LHCN-M2 (cell line): ENCODE measurements around the gene TDRD3. TPM values are rescaled to one million over a fixed set of nuclear protein-coding genes. Genes with fewer than 3 reads are reported as not detected.
A peak's percentile ranks its signal among the peaks of the same experiment; 100 is the strongest.
"Not testable (repeated sequence)": the region's sequence is repeated elsewhere in the genome, so short reads cannot be mapped to it uniquely, and the experiment has no call there.

Experiments used
- DNase-seq: peaks from one replicate; pipeline ENCODE4 v3.0.0-alpha.2; 2012; ENCODE audit warnings: low read depth
- total RNA-seq: library from RNA; depleted of rRNA; stranded (reverse); fragments of >200 nt; gene quantifications from 2 replicates; pipeline ENCODE4 v1.2.3, GENCODE V29; 2014

Gene TDRD3
- total RNA-seq, 1 experiment from 2014 or later = 14.2 TPM

DNA sequence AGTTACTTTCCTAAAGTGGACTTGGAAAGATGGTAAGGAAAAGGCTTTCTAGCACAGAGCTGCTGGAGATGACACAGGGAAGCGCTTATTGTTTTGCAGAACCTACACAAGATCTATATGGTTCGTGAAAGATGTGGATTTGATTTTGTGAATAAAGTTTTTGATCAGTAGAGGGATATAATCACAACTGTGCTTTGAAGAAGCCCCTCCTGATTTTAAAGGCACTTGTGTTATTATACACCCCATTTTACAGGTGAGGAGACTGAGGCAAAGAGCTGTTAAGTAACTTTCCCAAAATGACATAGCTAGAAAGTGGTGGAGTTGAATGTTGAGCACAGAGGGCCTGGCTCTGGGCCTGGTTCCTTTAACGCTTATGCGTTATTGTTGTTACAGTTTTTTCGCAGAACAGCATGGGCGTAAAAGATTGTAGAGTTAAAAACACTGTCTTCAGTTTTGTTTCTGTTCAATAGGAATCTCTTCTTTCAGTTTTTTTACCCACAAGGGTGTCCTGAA, 1.4 kb downstream of the TDRD3 start:
- DNase-seq = no peak

DNA sequence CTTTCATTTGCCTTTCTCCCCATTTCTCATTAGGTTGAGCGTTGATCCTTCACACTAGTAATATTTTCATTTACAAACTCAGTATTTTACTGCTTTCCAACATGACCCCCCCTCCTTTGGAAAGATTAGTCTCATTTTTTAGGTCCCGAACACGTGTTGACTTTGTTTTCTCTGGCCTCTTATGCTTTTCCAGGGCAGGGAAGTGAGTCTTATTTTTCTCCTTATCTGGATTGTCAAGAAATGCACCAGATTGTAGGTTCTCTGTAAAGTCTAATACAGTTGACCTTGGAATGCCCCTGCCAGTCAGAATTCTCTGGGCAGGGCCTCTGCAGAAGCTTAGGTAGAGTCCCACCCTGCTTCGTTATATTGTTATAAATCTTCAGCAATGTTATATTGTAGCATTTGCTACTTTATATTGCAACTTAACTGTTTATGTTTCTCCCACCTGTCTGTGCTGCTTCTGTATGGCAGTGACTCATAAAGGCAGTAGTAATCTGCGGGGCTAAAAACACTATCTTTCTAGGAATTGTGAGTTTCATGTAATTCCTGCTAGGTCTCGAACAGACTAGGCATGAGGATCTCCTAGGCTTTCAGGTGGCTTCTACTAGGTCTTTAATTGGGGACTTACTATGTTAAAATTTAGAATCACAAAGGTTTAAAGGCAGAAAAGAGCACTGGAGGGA, 2.0 kb downstream of the TDRD3 start:
- peak; percentile 40 for DNase-seq

DNA sequence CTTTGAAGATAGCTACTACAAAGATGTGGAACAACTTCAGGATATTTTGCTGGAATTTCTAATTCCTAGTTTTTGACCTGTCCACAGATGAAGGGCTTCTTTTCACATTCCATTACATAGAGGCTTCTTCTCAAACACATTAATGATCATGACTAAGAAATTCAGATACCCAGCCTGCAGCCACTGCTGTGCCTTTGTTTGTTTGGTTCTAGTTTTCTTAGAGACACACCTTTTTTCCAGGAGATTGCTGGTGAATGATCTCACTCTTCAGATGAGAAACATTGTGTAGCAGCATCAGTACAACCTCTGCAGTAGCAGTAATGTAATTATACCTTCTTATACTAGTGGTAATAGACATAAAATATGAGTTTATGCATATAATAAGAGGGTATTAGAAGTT, 5.0 kb downstream of the TDRD3 start:
- no peak for DNase-seq

DNA sequence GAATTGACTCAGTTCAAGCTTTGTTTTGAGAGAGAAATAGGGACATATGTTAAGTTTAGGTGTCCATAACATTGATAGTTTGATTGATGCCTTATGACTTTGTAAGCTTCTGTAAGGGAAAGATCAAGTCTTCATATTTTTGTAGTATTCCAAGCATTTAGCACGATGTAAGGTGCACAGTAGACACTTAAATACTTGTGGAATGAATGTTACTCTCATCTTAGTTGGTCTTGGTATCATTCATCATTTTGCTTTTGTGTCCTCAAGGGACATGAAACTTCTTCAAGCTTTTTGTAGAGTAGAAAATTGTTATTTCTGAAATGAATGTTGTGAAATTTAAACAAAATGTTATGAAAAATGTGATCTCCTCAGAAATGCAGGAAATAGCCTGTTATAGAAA, 10.1 kb downstream of the TDRD3 start:
- no peak for DNase-seq

DNA sequence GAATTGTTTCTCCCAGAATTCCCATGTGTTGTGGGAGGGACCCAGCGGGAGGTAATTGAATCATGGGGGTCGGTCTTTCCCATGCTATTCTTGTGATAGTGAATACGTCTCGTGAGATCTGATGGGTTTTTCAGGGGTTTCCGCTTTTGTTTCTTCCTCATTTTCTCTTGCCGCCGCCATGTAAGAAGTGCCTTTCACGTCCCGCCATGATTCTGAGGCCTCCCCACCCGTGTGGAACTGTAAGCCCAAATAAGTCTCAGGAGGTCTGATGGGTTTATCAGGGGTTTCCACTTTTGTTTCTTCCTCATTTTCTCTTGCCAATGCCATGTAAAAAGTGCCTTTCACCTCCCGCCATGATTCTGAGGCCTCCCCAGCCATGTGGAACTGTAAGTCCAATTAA, 10.8 kb downstream of the TDRD3 start:
- not testable (repeated sequence) for DNase-seq

DNA sequence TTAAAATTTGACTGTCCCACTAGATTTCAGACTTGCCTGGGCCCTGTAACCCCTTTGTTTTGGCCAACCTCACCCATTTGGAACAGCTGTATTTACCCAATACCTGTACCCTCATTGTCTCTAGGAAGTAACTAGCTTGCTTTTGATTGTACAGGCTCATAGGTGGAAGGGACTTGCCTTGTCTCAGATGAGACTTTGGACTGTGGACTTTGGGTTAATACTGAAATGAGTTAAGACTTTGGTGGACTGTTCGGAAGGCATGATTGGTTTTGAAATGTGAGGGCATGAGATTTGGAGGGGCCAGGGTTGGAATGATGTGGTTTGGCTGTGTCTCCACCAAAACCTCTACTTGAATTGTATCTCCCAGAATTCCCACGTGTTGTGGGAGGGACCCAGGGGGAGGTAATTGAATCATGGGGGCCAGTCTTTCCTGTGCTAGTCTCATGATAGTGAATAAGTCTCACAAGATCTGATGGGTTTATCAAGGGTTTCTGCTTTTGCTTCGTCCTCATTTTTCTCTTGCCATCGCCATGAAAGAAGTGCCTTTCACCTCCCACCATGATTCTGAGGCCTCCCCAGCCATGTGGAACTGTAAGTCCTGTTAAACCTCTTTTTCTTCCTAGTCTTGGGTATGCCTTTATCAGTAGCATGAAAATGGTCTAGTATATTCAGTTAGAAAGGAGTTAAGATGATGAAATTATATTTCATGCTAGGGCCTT, 12.7 kb downstream of the TDRD3 start:
- not testable (repeated sequence) for DNase-seq

DNA sequence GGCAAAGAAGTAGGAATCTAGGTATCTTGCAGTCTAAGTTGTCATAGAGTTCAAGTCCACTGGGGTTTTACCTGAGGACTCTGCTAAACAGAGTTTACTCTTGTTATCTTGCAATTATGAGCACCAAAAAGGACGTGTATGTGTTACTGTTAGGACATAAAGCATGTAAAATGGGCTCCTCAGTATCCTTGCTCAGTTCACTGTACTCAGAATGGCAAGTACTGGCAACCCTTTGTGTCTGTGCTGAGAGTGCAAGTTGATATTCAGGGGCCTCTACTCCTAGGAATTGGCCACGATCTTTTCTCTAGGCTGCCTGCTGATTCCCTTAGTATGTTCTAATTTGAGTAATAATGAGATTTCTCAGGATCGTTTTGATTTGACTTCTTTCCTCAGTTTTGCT, 13.3 kb downstream of the TDRD3 start:
- no peak for DNase-seq

DNA sequence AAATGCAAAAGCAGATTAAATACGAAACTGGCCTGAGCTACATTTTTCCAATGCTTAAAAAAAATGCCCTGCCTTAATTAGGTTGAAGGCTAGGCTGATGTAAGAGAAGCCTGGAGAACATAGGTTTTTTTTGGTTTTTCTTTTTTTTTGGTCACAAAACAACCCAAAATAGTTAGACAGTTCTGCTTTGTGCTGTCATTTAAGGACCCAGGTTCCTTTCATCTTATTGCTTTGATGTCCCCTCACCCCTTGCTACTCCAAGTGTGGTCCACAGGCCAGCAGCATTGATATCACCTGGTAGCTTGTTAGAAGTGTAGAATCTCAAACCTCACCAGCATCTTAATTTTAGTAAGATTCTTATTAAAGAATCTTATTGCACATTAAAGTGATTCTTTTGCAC, 14.4 kb downstream of the TDRD3 start:
- no peak for DNase-seq

DNA sequence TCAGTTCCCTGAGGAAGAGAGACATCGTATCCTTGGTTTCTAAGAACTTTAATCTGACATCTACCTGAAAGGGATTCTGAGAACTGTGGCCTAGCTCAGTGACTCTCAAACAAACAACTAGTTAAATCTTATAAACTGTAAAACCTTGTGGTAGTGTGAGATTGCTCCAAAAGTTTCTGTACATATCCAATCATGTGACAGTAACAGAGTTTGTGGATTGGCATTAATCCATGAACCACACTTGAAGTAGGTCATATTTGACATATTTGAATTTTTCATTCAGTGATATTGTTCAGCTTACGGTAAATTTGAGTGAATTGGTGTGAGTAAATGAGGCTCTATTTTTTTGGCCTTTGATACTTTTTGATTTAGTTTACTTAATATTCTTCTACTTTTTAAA, 15.0 kb downstream of the TDRD3 start:
- DNase-seq = no peak

DNA sequence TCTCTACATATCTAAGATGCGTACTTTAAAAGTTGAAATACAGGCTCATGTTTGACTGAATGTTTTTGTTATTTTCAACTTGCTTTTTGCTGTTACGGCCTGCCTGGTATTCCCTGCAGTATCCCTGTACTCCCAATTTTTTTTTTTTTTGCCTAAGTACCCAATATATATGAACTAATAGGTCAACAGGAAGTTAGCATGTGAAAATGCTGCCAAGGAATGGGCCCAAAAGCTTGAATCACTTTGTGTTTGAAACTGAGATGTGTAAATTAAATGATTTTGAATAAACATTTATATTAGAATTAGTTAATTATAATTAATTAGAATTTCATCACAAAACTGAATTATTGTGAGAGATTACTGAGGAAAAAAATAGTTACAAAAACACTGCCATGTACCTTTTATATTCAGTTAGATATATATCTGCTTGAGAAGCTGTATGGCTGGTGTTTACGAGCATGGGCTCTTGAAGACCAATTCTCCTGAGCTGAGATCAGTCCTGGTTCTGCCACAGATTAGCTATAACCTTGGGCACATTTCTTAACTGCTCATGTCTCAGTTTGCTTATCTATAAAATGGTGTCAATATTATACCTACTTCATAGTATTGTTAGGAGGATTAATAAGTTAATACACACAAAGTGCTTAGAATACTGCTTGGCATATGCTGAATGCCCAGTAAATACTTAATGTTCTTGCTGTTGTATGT, 16.0 kb downstream of the TDRD3 start:
- no peak for DNase-seq

DNA sequence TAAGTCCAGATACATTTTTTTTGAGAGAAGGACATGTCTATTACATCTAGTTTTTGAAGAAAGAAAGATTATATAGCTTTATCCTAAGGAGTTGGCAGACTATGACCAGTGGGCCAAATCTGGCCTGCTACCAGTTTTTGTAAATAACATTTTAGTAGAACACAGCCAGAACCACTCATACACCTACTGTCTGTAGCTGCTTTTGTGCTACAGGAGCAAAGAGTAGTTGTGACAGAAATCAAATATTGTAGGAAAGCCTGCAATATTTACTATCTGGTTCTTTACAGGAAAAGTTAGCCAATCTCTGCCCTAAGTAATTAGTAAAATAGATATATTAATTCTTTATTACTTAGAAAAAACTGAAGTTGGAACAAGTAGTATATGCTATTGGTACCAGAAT, 17.2 kb downstream of the TDRD3 start:
- DNase-seq = no peak

DNA sequence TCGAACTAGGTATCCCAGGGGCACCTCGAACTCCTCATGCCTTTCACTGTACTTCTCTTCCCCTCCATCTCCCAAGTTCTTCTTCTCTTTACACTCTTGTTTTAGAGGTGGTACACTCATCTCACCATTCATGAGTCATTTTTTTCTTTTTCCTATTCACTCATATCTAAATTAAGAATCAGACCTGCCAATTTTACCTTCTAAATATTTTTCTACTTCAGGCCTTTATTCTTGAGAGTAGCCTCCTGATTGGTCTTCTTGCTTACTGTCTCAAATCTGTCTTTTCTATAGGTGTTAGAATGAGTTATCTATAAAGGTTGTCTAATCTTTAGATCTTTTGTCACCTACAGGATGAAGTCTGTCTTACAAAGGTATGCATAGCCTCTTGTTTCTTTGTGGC, 20.7 kb downstream of the TDRD3 start:
- no peak for DNase-seq

DNA sequence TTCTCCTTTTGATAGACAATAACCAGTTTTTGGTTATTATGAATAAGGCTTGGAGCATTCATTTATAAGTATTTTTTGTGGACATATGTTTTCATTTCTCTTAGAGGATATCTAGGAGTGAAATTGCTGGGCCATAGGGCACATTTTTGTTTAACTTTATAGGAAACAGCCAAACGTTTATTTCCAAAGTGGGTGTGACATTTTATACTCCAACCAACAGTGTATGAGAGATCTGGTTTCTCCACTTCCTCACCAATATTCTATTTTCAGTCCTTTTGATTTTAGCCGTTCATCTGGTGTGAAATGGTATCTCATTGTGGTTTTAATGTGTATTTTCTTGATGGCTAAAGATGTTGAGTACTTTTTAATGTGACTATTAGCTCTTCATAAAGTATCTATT, 21.9 kb downstream of the TDRD3 start:
- no peak for DNase-seq

DNA sequence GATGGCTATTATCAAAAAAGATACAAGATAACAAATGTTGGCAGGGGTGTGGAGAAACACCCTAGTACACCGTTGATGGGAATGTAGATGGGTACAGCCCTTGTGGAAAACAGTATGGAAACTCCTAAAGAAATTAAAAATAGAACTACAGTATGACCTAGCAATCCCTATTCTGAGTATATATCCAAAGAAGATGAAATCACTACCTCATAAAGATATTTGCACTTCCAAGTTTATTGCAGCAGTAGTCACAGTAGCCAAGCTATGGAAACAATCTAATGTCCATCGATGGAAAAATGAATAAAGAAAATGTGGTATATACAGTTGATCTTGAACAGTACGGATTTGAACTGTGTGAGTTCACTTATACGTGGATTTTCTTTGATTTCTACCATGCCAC, 28.3 kb downstream of the TDRD3 start:
- no peak for DNase-seq

DNA sequence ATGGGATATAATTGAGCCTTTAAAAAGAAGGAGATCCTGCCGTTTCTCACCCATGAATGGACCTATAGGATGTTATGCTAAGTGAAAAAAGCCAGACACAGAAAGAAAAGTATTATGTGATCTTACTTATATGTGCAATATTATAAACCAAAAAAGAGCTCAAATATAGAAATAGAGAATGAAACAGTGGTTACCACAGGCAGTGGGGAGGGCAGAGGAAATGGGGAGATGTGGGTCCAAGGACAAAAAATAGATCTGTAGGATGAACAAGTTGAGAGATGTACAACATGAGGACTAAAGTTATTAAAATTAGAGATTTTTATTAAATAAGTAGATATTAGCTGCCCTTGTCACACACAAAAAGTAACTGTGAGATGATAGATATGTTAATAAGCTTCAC, 29.1 kb downstream of the TDRD3 start:
- DNase-seq = no peak

DNA sequence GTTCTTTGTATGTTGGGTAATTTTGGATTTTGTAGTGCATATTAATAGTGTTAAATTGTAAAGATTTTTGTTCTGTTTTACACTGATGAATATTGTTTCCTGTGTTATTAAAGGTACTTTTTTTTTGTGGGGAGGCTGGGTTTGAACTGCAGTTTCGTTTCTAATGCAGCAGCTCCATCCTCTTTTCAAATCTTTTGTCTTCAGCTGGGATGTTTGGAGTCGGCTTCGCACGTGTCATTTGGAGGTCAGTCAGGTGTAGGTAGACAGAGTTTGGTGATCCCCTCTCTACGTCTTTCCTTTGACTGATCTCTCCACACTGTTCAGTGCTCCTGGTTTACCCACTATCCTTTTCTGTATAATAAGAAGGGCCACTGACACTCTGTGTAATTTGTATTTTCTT, 30.3 kb downstream of the TDRD3 start:
- DNase-seq = no peak

DNA sequence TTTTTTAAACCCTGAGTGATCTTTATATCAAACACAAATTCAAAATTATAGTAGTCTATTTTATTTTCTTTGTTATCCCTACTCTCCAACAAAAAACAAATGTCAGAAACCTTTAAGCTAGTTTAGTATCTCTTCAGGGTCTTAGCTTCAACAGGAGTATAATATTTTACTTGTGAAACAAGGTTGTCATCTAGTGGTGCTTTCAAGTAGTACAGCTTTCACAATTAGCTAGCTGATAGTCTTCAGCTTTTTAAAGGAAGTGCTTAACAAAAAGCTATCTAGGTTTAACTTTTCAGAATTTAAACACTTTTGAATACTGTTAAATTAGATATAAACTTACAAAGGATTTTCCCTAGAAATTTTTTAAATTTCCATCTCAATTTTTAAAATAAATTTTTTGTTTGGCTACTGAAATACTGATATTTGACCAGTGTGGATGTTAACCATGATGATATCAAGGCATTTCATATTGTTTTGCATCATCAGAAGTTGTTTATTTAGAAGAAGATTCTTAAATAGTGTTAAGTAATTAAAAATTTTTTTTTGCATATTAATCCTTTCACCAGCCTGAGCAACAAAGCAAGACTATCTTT, 34.2 kb downstream of the TDRD3 start:
- DNase-seq = peak; percentile 58

DNA sequence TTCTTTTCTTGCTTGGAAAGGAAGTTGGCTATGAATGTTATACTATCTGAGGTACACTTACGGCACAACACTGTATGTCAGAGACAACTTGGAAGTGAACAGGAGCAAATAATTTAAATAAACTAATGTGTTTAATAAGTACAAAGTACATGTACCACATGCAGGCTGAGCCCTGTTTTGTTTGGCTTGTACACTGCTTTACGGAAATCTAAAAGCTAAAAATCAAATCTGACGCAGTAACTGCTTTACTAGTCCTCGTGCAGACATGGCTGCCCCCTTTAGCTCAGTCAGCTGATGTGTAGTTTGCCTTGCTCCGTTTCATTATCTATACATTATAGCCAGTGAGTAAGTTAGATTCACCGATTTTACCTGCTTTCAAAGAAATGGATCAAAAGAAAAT, 36.5 kb downstream of the TDRD3 start:
- no peak for DNase-seq

DNA sequence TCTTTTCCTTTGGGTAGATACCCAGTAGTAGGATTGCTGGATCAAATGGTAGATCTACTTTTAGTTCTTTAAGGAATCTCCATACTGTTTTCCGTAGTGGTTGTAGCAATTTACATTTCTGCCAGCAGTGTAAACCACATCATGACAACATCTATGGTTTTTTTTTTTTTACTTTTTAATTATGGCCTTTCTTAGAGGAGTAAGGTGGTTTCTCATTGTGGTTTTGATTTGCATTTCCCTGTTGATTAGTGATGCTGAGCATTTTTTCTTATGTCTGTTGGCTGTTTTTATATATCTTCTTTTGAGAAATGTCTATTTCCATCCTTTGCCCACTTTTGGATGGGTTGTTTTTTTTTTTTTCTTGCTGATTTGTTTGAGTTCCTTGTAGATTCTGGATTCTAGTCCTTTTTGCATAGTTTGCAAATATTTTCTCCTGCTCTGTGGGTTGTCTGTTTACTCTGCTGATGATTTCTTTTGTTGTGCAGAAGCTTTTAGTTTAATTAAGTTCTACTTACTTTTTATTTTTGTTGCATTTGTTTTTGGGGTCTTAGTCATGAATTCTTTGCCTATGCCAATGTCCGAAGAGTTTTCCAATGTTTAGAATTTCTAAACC, 38.8 kb downstream of the TDRD3 start:
- no peak for DNase-seq

DNA sequence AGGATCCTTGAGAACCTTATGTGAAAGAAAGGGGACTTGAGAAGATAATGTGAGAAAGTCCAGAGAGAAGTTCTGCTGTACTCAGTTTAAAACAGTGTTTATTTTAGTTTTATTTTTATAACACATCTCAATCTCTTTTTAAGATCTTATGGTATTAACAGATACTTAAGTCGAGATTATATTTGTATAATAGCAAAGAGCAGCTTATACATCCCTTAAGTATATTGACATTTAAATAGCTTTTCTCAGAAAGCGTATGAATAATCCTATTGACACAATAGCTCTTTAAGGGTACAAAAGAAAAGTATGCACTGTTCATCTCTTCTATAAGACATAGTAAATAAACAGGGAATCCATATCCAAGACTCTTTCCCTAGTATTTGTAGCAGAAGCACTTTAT, 42.2 kb downstream of the TDRD3 start:
- DNase-seq = no peak

DNA sequence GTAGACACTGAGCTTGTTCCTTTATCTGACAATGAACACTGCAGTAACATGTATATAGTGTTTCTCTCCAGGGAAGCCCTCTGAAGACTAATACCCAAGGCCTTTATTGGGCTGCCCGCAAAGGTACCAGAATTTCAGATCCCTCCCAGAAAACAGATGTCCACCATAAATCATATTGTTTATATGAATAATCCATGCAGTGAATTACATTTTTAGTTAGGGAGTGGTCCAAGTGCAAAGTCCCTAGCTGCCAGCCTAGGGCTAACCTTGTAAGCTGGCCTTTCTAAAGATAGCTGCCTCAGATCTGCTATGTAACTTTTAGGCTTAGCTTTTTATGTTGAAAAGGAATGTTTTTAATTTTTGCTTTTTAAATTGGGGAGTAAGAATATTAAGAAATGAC, 44.7 kb downstream of the TDRD3 start:
- peak; percentile 61 for DNase-seq
